ENCODE data around the gene KREMEN1.

DNA sequence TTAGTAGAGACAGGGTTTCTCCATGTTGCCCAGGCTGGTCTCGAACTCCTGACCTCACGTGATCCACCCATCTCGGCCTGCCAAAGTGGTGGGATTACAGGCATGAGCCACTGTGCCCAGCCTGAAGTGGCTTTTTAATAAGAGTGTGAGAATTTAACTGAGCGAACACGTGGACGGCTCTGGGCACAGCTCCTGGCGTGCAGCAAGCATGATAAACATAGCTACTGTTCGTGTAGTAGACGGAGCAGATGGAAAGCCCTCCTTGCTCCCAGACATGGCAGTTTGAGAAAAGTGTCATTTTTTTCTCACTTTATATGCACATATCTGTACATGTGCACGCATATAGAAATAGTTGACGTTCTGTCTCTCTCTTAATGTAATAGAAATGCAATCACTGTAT lies 139.9 kb downstream of the KREMEN1 start:
- TF ChIP-seq, protein P1, sequence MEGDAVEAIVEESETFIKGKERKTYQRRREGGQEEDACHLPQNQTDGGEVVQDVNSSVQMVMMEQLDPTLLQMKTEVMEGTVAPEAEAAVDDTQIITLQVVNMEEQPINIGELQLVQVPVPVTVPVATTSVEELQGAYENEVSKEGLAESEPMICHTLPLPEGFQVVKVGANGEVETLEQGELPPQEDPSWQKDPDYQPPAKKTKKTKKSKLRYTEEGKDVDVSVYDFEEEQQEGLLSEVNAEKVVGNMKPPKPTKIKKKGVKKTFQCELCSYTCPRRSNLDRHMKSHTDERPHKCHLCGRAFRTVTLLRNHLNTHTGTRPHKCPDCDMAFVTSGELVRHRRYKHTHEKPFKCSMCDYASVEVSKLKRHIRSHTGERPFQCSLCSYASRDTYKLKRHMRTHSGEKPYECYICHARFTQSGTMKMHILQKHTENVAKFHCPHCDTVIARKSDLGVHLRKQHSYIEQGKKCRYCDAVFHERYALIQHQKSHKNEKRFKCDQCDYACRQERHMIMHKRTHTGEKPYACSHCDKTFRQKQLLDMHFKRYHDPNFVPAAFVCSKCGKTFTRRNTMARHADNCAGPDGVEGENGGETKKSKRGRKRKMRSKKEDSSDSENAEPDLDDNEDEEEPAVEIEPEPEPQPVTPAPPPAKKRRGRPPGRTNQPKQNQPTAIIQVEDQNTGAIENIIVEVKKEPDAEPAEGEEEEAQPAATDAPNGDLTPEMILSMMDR (conservative IDR thresholded peaks at IDR 0.05 in 1 of 2, IDR thresholded peaks at IDR 0.05 in 1 of 2; ENCODE audit: extremely low read depth in 1 of 2, insufficient read depth in 1 of 2, low read depth in 1 of 2, low read length in 2 of 2) = no peak
- TF ChIP-seq EZH2 (IDR thresholded peaks at IDR 0.05; ENCODE audit: borderline replicate concordance, low read length) = no peak

All from mammary epithelial cell (primary cell).